Measurements from ENCODE around the gene DPYSL3.

The DPYSL3 gene

DNA sequence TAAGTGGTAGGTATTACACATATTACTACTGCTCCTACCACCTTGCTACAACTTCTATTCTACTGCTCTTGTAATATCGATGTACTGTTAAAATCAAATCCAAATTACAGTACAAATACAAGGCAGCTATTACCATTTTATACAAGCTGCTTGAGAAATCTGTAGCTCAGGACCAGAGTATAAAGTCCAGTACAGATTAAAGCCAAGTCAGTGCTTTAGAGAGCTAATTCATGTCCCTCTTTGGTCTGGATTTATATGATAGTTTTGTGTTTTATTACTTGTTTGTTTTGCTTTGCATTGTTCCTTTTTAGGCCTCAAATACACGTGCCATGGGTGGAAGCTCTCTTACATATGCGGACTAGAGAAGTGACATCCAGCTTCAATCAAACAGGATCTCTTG, 75.8 kb downstream of the DPYSL3 start:
- no peak for DNase-seq

DNA sequence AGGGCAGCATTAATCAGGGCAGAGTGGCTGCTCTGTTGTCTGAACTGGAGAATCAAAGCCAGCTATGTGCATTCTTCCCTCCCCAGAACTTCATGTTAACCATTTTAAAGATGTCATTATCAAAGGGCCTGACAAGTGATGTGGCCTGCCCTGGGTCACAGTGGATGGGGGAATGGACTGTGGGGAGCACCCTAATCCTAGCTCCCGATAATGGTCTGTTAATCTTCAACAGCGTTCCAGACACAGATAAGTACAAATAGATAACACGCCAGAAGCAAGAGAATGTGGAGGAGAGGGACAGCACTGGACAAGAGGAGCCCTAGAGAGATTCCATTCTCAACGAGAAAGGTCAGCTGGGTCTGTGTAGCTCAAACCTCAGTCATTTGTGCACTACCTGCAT, 77.5 kb downstream of the DPYSL3 start:
- DNase-seq: no peak

DNA sequence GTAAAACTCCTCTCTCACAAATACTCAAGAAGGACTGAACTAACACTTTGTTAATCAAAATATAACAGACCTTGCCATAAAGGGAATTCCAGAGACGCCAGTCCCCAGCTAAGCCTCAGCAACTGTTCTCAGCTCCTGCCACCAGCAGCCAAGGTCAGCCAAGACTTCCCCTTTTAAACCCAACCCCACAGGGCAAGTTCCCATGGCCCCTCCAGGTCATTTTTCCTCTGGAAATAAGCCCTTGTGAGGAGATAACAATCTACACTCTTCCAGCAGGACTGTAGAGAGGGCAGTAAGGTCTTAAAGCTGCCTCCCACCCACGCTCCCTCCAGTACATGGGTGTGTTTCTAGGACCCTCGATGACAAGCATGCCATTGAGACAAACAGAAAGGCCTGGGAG, 78.3 kb downstream of the DPYSL3 start:
- DNase-seq: peak; percentile 15

DNA sequence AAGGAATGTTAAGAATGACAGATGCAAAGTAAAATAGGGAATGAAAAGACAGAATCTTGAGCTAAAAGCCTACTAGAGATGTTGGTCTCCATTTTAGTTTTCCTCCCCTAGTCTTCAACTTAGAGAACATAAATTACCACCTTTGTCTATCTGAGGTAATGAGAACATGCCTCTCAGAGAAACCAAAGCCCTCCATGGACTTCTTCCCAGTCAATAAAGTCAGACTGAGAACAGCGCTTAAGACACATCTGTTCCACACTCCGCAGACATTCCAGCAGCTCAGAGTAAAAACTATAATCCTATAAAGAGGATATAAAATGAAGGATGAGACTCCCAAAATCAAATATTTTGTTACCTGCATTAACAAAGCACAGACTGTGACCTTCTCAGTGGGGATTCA, 79.2 kb downstream of the DPYSL3 start:
- no peak for DNase-seq

DNA sequence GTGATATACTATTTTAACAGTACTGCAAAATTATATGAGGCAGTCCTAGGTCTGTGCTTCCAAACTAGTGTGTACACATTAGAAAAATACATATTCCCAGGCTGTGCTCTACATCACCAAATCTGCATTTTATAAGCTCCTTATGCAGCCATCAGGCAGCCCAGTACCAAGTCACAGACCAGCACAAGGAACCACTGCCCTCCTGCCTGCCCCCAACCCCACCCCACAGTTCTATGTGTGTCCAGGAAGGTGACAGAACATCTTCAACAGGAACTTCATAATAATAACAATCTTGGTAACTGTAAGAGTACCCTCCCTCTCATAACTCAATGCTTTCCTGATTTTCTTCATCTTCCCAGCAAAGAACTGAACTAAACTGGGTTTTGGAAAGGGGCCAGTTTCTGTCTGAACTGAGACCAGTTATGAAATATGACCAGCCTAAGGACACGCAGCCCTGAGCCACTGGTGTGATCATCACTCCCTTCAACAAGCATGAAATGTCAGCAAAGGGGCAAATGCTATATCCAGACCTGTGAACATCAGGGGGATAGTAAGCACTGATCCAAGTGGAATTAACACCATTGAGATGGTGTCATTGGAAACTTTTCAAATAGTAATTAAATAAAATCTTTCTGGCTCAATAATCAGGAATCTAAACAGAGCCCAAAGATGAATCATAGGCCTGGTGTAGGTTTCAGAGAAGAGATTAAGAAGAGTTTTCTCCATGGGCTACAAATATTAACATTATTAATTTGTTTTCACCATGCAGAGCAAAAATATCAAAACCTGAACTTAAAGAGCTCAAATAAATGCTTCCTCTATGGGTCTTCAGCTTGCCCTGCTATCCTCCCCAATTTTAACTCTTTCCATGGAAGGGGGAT, 82.1 kb downstream of the DPYSL3 start:
- DNase-seq: no peak

DNA sequence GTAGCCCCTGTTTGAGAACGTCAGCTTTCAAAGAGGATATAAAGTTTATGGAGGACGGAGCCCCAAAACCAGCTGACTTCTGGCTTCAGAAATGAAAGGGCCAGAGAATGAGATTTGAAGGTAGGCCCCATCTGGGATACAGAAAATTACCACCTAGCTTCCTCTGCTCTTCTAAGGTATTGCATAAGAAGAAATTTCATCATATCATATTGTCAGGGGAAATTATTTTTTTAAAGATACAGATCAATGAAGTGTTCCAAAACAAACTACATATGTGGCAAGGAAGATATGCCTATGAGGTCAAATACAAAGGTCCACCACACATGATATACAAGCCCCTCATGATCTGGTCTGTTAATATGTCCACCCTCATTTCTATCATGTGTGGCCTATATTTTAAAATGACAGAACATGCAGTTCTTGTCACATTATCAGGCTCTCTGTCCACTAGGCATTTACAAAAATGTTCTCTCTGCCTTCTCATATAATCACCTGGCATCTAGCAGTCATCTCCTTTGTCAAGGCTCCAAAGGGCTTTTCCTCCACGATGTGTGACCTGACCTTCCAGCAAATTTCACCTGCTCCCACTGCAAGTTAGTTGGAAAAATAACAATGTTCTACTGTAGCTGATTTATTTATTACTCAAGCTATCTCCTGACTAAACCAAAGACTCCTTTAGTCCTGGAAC, 83.1 kb downstream of the DPYSL3 start:
- peak; percentile 2 for DNase-seq

DNA sequence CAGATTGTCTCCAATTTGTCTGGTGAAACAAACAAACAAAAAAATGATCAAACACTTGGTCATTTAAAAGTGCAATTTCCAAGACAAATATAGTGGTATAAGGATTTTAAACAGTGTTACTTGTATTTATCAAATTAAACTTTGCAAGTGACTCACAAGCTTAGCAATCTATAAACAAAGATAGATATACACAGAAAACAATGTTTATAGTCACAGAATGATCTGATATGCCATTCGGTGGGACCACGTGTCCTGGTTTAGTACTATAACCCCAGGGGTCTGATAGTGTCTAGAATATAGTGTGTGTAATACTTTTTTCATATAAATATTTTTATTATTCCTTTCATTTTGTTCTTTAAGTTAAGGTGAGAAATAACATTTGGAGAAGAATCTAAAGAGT, 91.3 kb downstream of the DPYSL3 start:
- DNase-seq: no peak

DNA sequence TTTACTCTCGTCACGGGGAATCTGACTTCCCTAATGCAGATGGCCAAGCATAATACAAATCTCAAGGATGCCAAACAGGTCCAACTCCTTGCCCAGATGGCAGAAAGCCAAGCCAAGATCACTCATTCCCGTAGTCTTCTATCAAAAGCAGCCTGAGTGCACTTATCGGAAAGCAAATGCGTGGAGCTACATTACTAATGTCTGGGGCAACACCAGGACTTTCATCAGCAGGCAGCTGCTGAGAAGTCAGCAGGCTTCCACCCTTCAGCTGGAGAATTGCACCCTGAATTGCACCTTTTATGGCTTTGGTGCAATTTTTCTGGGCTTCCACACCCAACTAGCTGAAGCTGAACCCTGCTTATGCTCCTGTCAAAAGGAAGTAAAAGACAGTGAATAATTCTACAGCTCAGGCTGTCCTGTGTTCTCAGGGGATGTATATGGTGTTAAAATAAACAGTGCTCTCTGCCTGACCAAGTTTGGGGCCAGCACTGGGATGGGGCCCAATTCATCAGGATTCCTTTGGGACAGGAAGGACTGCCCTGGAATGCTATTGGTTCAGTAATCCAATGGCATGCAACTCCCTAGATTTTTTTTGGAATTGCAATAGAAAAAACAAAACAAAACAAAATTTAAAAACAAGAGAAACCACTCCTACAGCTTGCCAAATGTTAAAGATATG, 92.6 kb downstream of the DPYSL3 start:
- no peak for DNase-seq

DNA sequence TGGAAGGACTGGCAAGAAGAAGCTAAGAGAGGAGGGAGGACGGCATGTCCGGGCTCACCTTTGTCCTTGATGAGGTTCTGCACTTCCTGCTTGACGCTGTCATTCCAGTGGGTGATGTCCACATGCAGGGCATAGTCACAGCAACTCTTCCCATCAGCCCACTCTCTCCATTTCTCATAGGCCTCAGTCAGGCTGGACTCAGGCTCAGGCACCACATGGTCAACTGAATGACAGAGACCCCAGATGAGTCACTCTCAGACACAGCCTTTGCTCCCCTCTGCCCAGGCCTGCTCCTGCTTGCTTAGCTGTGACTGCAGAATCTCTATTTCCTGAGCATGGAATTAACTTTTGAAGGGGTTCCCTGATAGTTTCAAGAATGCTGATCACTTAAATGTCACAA, 94.2 kb downstream of the DPYSL3 start:
- DNase-seq: no peak

DNA sequence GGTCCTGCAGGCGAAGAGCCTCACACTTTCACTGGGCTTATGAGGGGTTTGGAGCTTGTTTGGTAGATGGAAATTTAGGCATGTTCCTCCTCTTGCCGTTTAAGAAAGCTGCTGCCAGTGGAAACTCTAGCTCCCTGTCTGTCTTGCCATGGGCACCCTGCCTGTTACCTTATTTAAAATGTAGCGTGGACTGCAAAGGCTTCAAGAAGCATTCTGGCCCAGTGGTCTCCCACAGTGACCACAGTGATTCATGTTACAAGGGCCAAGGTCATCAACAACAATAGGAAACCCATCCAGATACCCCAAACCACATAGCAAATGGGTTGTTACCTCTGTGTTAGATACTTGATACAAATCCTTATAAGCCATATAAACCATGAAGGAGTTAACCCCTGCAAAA, 96.6 kb downstream of the DPYSL3 start:
- no peak for DNase-seq

DNA sequence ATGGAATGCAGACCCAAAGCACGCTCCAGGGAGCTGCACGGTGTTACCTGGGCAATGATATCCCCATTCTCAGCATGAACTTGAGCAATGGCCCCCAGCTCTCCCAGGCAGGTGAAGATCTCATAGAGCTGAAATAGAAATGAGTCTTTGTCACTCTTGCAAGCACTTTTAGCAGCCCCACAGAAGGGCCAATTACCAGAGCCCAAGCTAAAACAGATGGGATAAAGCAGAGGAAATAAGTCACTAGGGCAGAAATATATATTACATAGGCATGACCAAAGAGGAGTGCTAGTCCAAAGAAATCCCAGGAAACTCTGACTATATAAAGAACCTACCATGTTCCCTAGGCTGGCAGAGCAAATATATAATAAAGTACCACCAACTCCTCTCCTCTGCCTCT, 97.3 kb downstream of the DPYSL3 start:
- no peak for DNase-seq

DNA sequence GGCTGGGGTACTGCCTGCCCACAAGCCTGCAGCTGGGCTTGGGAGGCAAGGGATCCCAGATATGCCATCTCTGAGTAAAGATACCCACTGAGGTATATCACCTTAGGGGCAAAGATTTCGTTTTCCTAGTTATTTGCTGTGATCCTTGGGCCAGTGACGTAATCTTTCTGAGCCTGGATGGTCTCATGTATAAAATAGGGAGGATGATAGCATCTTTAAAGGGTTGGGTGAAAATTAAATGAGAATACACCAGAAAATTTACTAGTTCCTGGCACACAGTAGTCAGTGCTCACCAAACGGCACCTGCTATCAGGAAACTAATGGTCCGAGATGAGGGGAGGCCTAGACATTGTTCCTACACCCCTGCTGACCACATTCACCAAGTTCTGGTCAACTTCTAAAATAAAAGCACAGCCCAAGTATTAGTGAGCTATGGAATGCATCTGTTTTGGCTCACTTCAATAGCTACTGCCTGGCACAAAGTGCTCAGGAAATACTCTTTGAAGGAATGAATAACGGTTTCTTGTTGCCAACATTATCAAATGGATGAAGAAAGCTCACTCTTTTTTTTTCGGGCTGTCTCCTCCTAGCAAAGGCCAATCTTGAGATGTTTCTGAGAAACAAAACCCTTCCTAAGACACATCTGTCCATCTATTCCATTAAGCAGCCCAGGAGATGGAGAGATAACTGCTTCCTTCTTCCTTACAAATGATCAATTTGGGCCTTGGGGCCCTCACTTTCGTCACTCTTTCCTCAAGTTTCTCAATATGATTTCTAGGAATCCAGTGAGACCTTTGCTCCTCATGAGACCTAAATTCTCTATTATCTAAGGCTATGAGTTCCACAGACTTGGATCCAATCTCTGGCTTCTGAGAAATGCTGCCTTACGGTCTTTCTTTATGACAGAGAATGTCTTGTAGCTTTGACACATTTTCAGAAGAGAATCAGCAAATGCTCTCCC, 98.2 kb downstream of the DPYSL3 start:
- no peak for DNase-seq

DNA sequence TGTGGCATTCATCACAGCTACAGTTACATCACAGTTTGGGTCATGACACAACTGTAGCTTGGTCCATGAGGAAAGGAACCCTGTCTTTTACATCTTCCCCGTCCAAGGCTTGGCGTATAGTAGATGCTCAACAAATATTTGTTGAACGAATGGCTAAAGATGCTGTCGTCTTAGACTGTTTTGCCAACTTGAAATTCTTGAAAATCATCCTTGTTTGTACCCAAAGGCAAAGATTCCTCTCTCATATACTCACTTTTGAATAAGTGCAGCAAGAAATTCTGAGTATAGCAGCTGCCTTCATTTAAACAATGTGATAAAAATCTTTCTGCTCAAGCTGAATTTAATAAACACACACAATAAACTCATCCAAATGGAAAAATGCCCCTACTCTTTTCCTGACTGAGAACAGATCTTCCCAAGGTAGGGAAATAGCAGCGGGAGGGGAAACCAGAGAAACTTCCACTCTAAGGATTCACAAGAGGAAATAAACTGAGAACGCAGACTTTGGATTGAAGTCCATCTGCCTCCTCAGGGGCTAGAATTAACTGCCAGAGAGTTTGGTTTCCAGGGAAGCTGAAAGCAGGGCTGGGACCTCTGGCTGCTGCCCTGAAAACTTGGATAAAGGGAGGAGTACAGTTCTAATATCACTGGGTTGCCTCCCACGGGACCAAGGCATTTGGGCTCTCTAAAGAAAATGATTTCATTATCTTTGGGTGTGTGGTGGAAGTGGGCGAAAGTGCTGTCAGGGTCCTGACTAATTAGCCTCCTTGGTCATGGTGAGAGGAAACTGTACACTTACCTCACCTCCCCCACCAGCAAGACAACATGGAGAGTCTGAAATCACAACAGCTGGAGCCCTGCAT, 99.1 kb downstream of the DPYSL3 start:
- no peak for DNase-seq

DNA sequence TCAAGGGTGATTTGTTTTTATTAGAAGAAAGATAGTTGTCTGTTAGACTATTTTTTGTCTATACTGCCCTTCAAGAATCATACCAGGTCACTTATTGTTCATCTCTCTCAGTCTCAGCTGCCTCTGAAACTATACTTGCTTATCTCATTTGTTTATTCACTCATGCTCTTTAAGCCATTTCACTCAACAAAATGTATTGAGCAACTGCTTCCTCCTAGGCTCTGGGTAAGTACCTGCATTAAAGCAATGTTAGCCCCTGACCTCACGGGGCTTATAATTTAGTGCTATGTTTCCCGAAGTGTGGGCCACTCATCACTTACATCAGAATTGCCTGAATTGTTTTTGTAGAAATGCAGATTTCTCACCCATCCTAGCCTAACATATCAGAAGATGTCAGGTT, 100.9 kb downstream of the DPYSL3 start:
- no peak for DNase-seq

DNA sequence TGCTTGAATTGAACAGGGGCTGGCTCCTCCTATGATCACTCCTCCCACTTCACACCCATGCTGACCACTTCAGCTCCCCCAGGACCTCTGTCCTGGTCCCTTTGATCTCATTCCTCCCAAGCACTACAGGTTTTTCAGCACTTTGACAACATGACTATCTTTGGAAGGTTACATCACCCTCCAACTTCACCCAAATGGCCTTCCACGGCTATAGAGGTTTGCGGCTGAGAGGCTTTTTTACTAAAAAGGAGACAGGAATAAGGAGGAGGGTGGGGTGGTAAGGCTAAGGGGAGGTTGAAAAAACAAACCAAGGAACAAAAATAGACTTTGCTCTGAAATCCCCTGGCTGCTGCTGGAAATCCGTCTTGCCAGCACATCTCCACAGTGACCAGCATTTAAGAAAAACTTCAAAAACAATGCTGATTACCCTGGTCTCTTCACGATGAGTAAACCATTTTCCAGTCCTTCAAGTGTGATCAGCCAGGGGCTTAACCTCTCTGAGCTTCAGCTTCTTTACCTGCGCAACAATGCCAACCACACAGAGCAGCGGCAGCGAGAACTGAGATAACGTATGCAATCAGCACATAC, 102.7 kb downstream of the DPYSL3 start:
- no peak for DNase-seq

DNA sequence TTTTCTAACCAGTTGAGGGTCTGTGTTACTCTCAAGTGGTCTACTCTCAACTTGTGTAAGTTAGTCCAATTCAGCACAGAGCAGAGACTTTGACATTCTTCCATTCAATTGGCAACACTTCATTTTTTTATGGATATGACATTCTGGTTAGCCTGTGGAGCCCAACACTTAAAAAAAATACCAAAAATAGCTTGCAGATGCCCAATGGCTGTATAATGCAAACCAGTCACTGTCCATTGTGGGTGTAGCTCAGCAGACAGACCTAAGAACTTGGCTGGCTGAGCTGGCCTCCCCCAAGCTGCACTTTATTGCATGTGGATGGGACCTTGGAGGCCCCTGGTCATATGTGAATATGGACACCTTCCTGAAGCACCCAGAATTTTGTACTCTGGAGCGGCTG, 103.2 kb downstream of the DPYSL3 start:
- no peak for DNase-seq

DNA sequence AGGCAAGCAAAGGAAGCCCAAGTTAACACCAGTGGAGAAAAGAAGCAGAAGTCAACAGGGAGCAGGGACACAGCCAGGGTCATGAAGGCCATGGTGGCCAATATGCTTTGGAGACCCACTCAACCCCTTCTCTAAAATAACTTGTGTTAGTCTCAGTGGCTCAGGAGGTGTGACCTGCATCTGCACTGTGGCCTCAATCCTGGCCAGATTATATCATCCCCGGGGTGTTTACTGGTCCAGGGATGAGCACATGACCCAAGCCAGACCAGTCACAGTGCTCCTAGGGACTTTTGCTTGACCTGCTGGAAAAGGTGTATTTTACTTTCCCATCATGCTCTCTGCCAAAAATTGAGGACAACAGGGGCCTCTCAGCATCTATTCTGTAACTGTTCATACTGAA, 105.2 kb downstream of the DPYSL3 start:
- DNase-seq: no peak

DNA sequence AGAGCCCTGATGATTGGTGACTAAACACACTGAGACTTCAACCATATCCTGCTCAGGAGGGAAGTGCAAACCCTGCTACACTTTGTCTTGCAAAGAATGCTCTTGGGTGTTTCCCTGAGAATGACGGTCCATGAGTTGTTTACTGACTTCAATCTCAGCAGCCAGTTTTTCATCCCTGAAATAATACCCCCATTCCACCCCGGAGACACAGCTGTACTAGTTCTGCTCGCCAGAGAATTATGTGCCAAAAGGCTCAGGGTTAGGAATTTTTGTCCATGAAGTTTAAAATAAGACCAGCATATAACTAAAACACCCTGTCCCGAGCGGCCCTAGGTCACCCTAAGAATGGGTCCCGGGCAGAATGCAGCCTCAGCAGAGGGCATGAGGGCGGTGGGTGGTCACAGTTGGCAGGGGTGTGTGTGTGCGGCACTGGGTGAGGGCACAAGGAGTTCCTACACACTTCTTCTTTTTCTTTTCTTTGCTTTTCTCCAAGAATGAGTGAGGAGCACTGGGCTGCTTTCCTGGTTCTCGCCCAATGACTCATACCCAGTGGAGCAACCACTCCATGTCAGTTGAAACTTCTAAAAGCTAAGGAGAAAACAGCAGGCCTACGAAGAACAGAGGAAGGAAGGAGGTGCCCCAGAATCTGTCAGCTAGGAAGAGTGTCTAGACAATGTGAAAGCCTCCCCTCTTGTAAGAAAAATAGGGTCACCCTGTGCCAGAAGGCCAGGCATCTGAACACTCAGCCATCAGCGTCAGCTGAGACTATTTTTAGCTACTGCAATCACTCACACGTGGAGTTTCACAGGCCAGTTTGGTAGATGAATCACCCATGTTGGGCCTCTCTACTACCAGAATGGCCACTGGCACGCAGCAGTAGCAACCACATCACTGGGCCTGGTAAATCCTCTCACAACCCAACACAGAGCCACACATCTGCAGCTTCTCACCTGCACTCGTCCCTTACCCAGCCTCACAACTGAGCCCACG, 105.9 kb downstream of the DPYSL3 start:
- no peak for DNase-seq

DNA sequence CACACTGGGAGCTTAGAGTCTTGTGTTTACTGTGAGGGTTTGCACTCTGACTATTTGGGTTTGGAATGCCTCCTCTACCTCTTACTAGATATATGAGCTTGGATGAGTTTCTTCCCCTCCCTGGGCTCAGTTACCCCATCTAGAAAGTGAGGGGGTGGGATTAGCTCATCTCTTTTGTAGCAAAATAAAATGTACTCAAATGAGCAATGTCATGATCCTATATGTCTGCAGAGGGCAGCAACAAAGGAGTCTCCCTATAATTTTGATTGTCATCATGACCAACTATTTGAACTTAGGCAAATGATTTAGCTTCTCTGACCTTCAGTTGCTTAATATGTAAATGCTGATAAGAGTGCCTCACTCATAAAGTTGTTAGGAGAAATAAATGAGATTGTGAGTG, 109.0 kb downstream of the DPYSL3 start:
- no peak for DNase-seq

All from hematopoietic multipotent progenitor cell treated with erythropoietin and hydrocortisone succinate and interleukin-3 and kit ligand, for 4 days (in vitro differentiated cells).